Testis (tissue), 3 donors: ENCODE measurements around the gene HDAC8. TPM values are rescaled to one million over a fixed set of nuclear protein-coding genes. Genes with fewer than 3 reads are reported as not detected.

Source experiments
- DNase-seq: peaks from one replicate; pipeline ENCODE4 v3.0.0-alpha.2; 2019
- H3K27ac ChIP-seq, 2 donors: fragments of 200-600 bp; sonication (generic); one replicate each; pipeline ENCODE4 v1.5.1; 2019
- H3K27me3 ChIP-seq: fragments of 200-600 bp; sonication (generic); one replicate; pipeline ENCODE4 v1.5.1; 2019
- H3K36me3 ChIP-seq: fragments of 200-600 bp; sonication (generic); one replicate; pipeline ENCODE4 v1.5.1; 2017; ENCODE audit warnings: low read depth; ENCODE audit errors: missing control alignments
- H3K4me1 ChIP-seq: fragments of 200-600 bp; sonication (generic); one replicate; pipeline ENCODE4 v1.5.1; 2019
- H3K4me3 ChIP-seq, 2 donors: fragments of 200-600 bp; sonication (generic); one replicate each; pipeline ENCODE4 v1.5.1; 2017 to 2019
- H3K9me3 ChIP-seq: fragments of 200-600 bp; sonication (generic); one replicate; pipeline ENCODE4 v1.5.1; 2017
- CTCF ChIP-seq, 3 experiments: fragments of 450-650 bp in 2 of 3; fragments of 200-600 bp in 1 of 3; sonication (generic) in 1 of 3; IDR thresholded peaks; one replicate each; pipeline ENCODE4 v1.5.1; 2016 to 2019; ENCODE audit warnings: antibody characterized with exemption in 3 of 3, mild to moderate bottlenecking in 2 of 3, moderate library complexity in 1 of 3
- POLR2A ChIP-seq: fragments of 450-650 bp; IDR thresholded peaks from one replicate; pipeline ENCODE4 v1.6.1; 2017; ENCODE audit warnings: antibody characterized with exemption, mild to moderate bottlenecking, moderate library complexity
- WGBS, 2 donors: methylation state at CpG; one replicate each; pipeline ENCODE4 v1.1.5; 2018; 5-methylcytosine and 5-hydroxymethylcytosine counted together
- intact Hi-C: fragments of 100-400 bp; cut with DNase I; formaldehyde crosslinking; loops from one replicate; pipeline ENCODE4 v1.15.1; 2023; ENCODE audit warnings: low total_unique reads
- polyA plus RNA-seq: library from polyadenylated mRNA; stranded (reverse); fragments of 350-450 nt; fragmentation: Illumina TruSeq; extraction: RNeasy Lipid Tissue Mini Kit (QIAGEN cat#74804); gene quantifications from one replicate; pipeline ENCODE4 v1.2.3, GENCODE V29; 2014; ENCODE audit warnings: low read depth, low replicate concordance; ENCODE audit not compliant: insufficient read depth
- total RNA-seq, 2 donors: library from RNA; depleted of rRNA; stranded (reverse); fragments of >200 nt; gene quantifications; one replicate each; pipeline ENCODE4 v1.2.3, GENCODE V29; 2016

Gene HDAC8
- total and polyA plus RNA-seq, 3 donors from 2014 or later: 8.3 to 30.3 (median 25.2) TPM

GRCh38 chrX:72584163-72584562 lies 11.5 kb upstream of the HDAC8 start:
- intact Hi-C loops: no loop called here
- Histone ChIP-seq H3K4me3 (no peak overlapping the region), H3K4me1 (no peaks in the 10 kb centered on the region), H3K27me3 (no peaks in the 10 kb centered on the region), H3K36me3 (no peaks in the 10 kb centered on the region), H3K9me3 (no peaks in the 10 kb centered on the region), H3K27ac (no peak overlapping the region)
- WGBS, 2 donors: 90 to 92% methylated on average over 3 of the region's 3 CpGs
- TF ChIP-seq POLR2A: no peak
- TF ChIP-seq CTCF (IDR thresholded peaks at IDR 0.05): no peak
- DNase-seq: no peak

GRCh38 chrX:72576141-72576894 lies 3.7 kb upstream of the HDAC8 start:
- peak; percentile 41 for DNase-seq
- WGBS, 2 donors: 60 to 72% methylated on average over 4 to 7 of the region's 7 CpGs

DNA sequence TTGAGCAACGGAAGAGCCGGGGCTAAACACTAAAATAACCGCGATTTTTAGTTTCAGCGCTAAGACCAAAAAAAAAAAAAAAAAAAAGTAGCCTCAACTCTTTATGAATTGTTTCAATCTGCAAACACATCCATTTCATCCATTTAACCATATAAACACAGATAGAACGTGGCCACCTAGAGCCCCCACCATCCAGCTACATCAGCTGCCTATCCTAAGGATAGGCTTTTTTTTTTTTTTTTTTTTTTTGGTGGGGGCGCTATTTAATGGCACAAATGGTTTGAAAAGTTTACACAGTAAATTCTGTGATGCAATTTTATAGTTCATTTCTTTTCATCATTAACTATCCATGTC lies 492 bp upstream of the HDAC8 start:
- no peaks in the 10 kb centered on the region for H3K9me3 ChIP-seq
- DNase-seq: no peak
- no peak overlapping the region for H3K27ac ChIP-seq
- TF ChIP-seq CTCF (IDR thresholded peaks at IDR 0.05): no peak
- no peak for TF ChIP-seq POLR2A
- intact Hi-C loops: no loop called here
- H3K27me3 ChIP-seq: no peaks in the 10 kb centered on the region
- no peaks in the 10 kb centered on the region for H3K36me3 ChIP-seq
- 1 to 2% methylated on average over 7 of the region's 7 CpGs for whole genome bisulfite sequencing, 2 donors
- peak overlapping the region; percentile 58 to 72 for H3K4me3 ChIP-seq
- no peaks in the 10 kb centered on the region for H3K4me1 ChIP-seq

More at GRCh38 chrX:72576141-72576894, 3.7 kb upstream of the HDAC8 start:
- Histone ChIP-seq H3K36me3 (no peaks in the 10 kb centered on the region), H3K27ac (no peak overlapping the region), H3K4me1 (no peaks in the 10 kb centered on the region), H3K4me3 (no peak overlapping the region), H3K27me3 (no peaks in the 10 kb centered on the region), H3K9me3 (no peaks in the 10 kb centered on the region)
- TF ChIP-seq POLR2A (no peak), CTCF (IDR thresholded peaks at IDR 0.05) (no peak)
- intact Hi-C loops: no loop called here

DNA sequence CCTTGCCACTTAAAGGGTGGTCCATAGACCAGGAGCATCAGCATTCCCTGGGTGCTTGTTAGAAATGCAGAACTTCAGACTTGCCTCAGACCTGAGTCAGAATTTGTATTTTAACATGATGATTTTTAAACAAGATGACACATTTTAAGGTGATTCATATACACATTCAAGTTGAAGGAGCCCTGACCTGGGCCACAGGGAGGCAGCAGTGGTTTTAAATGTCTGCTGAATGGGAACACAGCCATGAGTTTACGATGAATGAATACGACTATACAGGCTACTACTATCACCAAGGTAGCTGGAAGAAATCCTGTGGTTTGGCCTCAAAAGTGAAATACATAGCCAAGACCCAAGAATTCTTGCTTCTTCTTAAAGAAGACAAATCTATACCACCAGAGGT lies 2.9 kb downstream of the HDAC8 start:
- Histone ChIP-seq H3K4me3 (no peak overlapping the region), H3K4me1 (no peaks in the 10 kb centered on the region), H3K9me3 (no peaks in the 10 kb centered on the region), H3K27ac (no peak overlapping the region), H3K36me3 (no peaks in the 10 kb centered on the region), H3K27me3 (no peaks in the 10 kb centered on the region)
- TF ChIP-seq CTCF (IDR thresholded peaks at IDR 0.05) (no peak), POLR2A (no peak)
- no peak for DNase-seq
- WGBS, 2 donors: 47 to 60% methylated on average over 2 of the region's 2 CpGs
- intact Hi-C loops: no loop called here
